ENCODE measurements around the gene SH3D21.

The SH3D21 gene

GRCh38 chr1:36344395-36344680 is 38.2 kb downstream of the SH3D21 start:
- H3K27ac ChIP-seq (ENCODE audit: low read depth, low read length), result no peak overlapping the region
- H3K9ac ChIP-seq (ENCODE audit: low read length), result no peak overlapping the region
- no peaks in the 10 kb centered on the region for H3K79me2 ChIP-seq (ENCODE audit: insufficient read depth, low read length)
- H3K9me3 ChIP-seq (ENCODE audit: insufficient read depth, low read length), result no peaks in the 10 kb centered on the region
- H4K20me1 ChIP-seq (ENCODE audit: low read depth, low read length), result no peaks in the 10 kb centered on the region
- H3K27me3 ChIP-seq (ENCODE audit: low read length), result no peaks in the 10 kb centered on the region
- H3K9me2 ChIP-seq (replicated peaks; ENCODE audit: insufficient read depth, low read length), result no peaks in the 10 kb centered on the region
- H2AFZ ChIP-seq (ENCODE audit: low read depth, low read length, severe bottlenecking), result no peak overlapping the region
- TF ChIP-seq, protein P1, sequence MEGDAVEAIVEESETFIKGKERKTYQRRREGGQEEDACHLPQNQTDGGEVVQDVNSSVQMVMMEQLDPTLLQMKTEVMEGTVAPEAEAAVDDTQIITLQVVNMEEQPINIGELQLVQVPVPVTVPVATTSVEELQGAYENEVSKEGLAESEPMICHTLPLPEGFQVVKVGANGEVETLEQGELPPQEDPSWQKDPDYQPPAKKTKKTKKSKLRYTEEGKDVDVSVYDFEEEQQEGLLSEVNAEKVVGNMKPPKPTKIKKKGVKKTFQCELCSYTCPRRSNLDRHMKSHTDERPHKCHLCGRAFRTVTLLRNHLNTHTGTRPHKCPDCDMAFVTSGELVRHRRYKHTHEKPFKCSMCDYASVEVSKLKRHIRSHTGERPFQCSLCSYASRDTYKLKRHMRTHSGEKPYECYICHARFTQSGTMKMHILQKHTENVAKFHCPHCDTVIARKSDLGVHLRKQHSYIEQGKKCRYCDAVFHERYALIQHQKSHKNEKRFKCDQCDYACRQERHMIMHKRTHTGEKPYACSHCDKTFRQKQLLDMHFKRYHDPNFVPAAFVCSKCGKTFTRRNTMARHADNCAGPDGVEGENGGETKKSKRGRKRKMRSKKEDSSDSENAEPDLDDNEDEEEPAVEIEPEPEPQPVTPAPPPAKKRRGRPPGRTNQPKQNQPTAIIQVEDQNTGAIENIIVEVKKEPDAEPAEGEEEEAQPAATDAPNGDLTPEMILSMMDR (IDR thresholded peaks at IDR 0.05; ENCODE audit: insufficient read depth, low read length, poor library complexity, severe bottlenecking), result no peak
- no peak for TF ChIP-seq EZH2phosphoT487 (conservative IDR thresholded peaks at IDR 0.05; ENCODE audit: low read length)
- H3F3A ChIP-seq (ENCODE audit: insufficient read depth), result no peaks in the 10 kb centered on the region
- no peak overlapping the region for H3K4me2 ChIP-seq (ENCODE audit: low read depth, low read length, poor library complexity, severe bottlenecking)
- no peaks in the 10 kb centered on the region for H3K36me3 ChIP-seq (ENCODE audit: low read length)
- H3K4me3 ChIP-seq (ENCODE audit: insufficient read depth, low read length, poor library complexity, severe bottlenecking), result no peak overlapping the region

DNA sequence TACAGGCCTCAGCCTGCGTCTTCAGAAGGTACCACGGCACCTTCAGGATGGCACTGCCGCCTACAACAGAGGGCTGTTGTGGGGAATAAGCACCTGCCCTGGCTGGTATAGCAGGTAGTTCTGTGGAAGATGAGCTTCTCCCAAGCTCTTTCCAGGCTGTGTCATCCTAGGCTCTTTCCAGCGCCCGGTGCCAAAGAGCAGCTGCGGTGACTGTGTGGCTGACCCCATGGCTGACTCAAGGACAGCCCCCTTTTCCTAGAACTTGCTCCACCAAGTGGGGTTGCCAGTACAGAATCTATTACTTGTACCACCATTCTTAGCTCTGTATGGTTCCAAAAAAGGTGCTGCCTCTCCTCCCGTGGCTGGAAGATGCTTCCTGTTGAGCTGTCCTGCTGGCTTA is 39.2 kb downstream of the SH3D21 start:
- no peaks in the 10 kb centered on the region for H3K36me3 ChIP-seq (ENCODE audit: low read length)
- H3K9ac ChIP-seq (ENCODE audit: low read length), result no peak overlapping the region
- H4K20me1 ChIP-seq (ENCODE audit: low read depth, low read length), result no peaks in the 10 kb centered on the region
- H3K4me3 ChIP-seq (ENCODE audit: insufficient read depth, low read length, poor library complexity, severe bottlenecking), result no peak overlapping the region
- no peak overlapping the region for H3K27ac ChIP-seq (ENCODE audit: low read depth, low read length)
- H3K9me3 ChIP-seq (ENCODE audit: insufficient read depth, low read length), result no peaks in the 10 kb centered on the region
- H3K4me2 ChIP-seq (ENCODE audit: low read depth, low read length, poor library complexity, severe bottlenecking), result no peak overlapping the region
- TF ChIP-seq, protein P1 (IDR thresholded peaks at IDR 0.05; ENCODE audit: insufficient read depth, low read length, poor library complexity, severe bottlenecking), result no peak
- TF ChIP-seq EZH2phosphoT487 (conservative IDR thresholded peaks at IDR 0.05; ENCODE audit: low read length), result no peak
- H2AFZ ChIP-seq (ENCODE audit: low read depth, low read length, severe bottlenecking), result no peak overlapping the region
- H3K79me2 ChIP-seq (ENCODE audit: insufficient read depth, low read length), result no peaks in the 10 kb centered on the region
- H3F3A ChIP-seq (ENCODE audit: insufficient read depth), result no peaks in the 10 kb centered on the region
- no peaks in the 10 kb centered on the region for H3K9me2 ChIP-seq (replicated peaks; ENCODE audit: insufficient read depth, low read length)
- H3K27me3 ChIP-seq (ENCODE audit: low read length), result no peaks in the 10 kb centered on the region

GRCh38 chr1:36346741-36347370 is 40.7 kb downstream of the SH3D21 start:
- Histone ChIP-seq H3K27ac (ENCODE audit: low read depth, low read length) (no peak overlapping the region), H3K4me3 (ENCODE audit: insufficient read depth, low read length, poor library complexity, severe bottlenecking) (no peak overlapping the region), H3K27me3 (ENCODE audit: low read length) (no peaks in the 10 kb centered on the region), H3K4me2 (ENCODE audit: low read depth, low read length, poor library complexity, severe bottlenecking) (no peak overlapping the region), H3K9me2 (replicated peaks; ENCODE audit: insufficient read depth, low read length) (no peaks in the 10 kb centered on the region), H3K9ac (ENCODE audit: low read length) (no peak overlapping the region), H3K79me2 (ENCODE audit: insufficient read depth, low read length) (no peaks in the 10 kb centered on the region), H2AFZ (ENCODE audit: low read depth, low read length, severe bottlenecking) (no peak overlapping the region), H3K9me3 (ENCODE audit: insufficient read depth, low read length) (no peaks in the 10 kb centered on the region), H3K36me3 (ENCODE audit: low read length) (no peaks in the 10 kb centered on the region), H4K20me1 (ENCODE audit: low read depth, low read length) (no peaks in the 10 kb centered on the region), H3F3A (ENCODE audit: insufficient read depth) (no peaks in the 10 kb centered on the region)
- TF ChIP-seq, protein P1 (IDR thresholded peaks at IDR 0.05; ENCODE audit: insufficient read depth, low read length, poor library complexity, severe bottlenecking), result no peak
- no peak for TF ChIP-seq EZH2phosphoT487 (conservative IDR thresholded peaks at IDR 0.05; ENCODE audit: low read length)

Measured in SU-DHL-6 (cell line).